GM10266 (cell line): ENCODE measurements around the gene PRCD.

ENCODE experiments used
- DNase-seq: peaks from one replicate; pipeline ENCODE4 v3.0.0; 2012; ENCODE audit errors: extremely low spot score
- CTCF ChIP-seq: IDR thresholded peaks from 2 replicates; pipeline ENCODE4 v1.5.1; 2012; ENCODE audit warnings: mild to moderate bottlenecking, low read depth; ENCODE audit not compliant: control insufficient read depth, insufficient read depth; ENCODE audit errors: missing control alignments

PRCD gene

GRCh38 chr17:76549215-76549518 lies 9.3 kb downstream of the PRCD start:
- no peak for DNase-seq
- TF ChIP-seq CTCF, result no peak

- no peak for TF ChIP-seq CTCF
- no peak for DNase-seq
Measured at GRCh38 chr17:76549539-76549938, 9.7 kb downstream of the PRCD start.

- TF ChIP-seq CTCF, result no peak
- no peak for DNase-seq
Measured at GRCh38 chr17:76550712-76551615, 11.1 kb downstream of the PRCD start.

GRCh38 chr17:76551685-76552084 lies 11.8 kb downstream of the PRCD start:
- no peak for TF ChIP-seq CTCF
- DNase-seq, result no peak

- DNase-seq, result no peak
- TF ChIP-seq CTCF, result no peak
Measured at GRCh38 chr17:76553178-76553908, 13.5 kb downstream of the PRCD start.

GRCh38 chr17:76554131-76554530 lies 14.3 kb downstream of the PRCD start:
- no peak for DNase-seq
- TF ChIP-seq CTCF, result no peak
